Measurements from ENCODE around the gene ST3GAL3. TPM values are rescaled to one million over a fixed set of nuclear protein-coding genes. Genes with fewer than 3 reads are reported as not detected.
A peak's percentile ranks its signal among the peaks of the same experiment; 100 is the strongest.

The ST3GAL3 gene
- total and polyA plus RNA-seq, 8 donors: 5.6 to 11.4 (median 8.6) TPM

GRCh38 chr1:43952731-43953346 lies 245.5 kb downstream of the ST3GAL3 start:
- DNase-seq: peak in 1 of 6 donors; percentile 32
- no peak for FAIRE-seq

GRCh38 chr1:43953361-43953760 lies 246.0 kb downstream of the ST3GAL3 start:
- Histone ChIP-seq H3K4me3 (no peak overlapping the region), H3K4me1 (peaks cover 0 to 3% (median 1%) of the 10 kb centered on the region in 3 donors), H3K27ac (no peak overlapping the region), H3K27me3 (no peaks in the 10 kb centered on the region), H3K36me3 (peaks cover 0 to 11% (median 0%) of the 10 kb centered on the region in 3 donors), H3K9me3 (no peaks in the 10 kb centered on the region)
- ATAC-seq (no peak), FAIRE-seq (no peak), DNase-seq (no peak)
- TF ChIP-seq CTCF (IDR thresholded peaks at IDR 0.05): no peak
- intact Hi-C loops (cut with DNase I): no loop called here
- 71 to 78% methylated on average over 3 of the region's 3 CpGs for WGBS, 2 donors

More at GRCh38 chr1:43952731-43953346, 245.5 kb downstream of the ST3GAL3 start:
- Histone ChIP-seq H3K27me3 (no peaks in the 10 kb centered on the region), H3K4me1 (peaks cover 3 to 8% (median 4%) of the 10 kb centered on the region in 3 donors), H3K9me3 (no peaks in the 10 kb centered on the region), H3K36me3 (peaks cover 0 to 6% (median 0%) of the 10 kb centered on the region in 3 donors), H3K4me3 (no peak overlapping the region), H3K27ac (no peak overlapping the region)
- intact Hi-C loops (cut with DNase I): no loop called here
- ATAC-seq: peak in 2 of 4 donors; percentile 55 to 62
- WGBS, 2 donors: 75 to 79% methylated on average over 8 of the region's 8 CpGs
- no peak for TF ChIP-seq CTCF (IDR thresholded peaks at IDR 0.05)

- H3K27ac ChIP-seq: no peak overlapping the region
- H3K4me3 ChIP-seq: no peak overlapping the region
- no peaks in the 10 kb centered on the region for H3K27me3 ChIP-seq
- H3K9me3 ChIP-seq: no peaks in the 10 kb centered on the region
- no peak for ATAC-seq
- TF ChIP-seq CTCF (IDR thresholded peaks at IDR 0.05): no peak
- no peaks in the 10 kb centered on the region for H3K4me1 ChIP-seq
- no peak for DNase-seq
- FAIRE-seq: no peak
- 84 to 89% methylated on average over 5 of the region's 5 CpGs for WGBS, 2 donors
- H3K36me3 ChIP-seq: peaks cover 0 to 17% (median 0%) of the 10 kb centered on the region in 3 donors
- intact Hi-C loops (cut with DNase I): no loop called here
Measured at GRCh38 chr1:43954036-43954435, 246.7 kb downstream of the ST3GAL3 start.

- WGBS, 2 donors: 95 to 96% methylated on average over 8 of the region's 8 CpGs
- H3K4me3 ChIP-seq: no peak overlapping the region
- H3K4me1 ChIP-seq: no peaks in the 10 kb centered on the region
- H3K36me3 ChIP-seq: peaks cover 0 to 17% (median 0%) of the 10 kb centered on the region in 3 donors
- intact Hi-C loops (cut with DNase I): no loop called here
- no peaks in the 10 kb centered on the region for H3K27me3 ChIP-seq
- H3K9me3 ChIP-seq: no peaks in the 10 kb centered on the region
- no peak overlapping the region for H3K27ac ChIP-seq
- DNase-seq: no peak
- FAIRE-seq: no peak
- no peak for TF ChIP-seq CTCF (IDR thresholded peaks at IDR 0.05)
- no peak for ATAC-seq
Measured at GRCh38 chr1:43956234-43956633, 248.9 kb downstream of the ST3GAL3 start.

GRCh38 chr1:43957407-43958040 lies 250.2 kb downstream of the ST3GAL3 start:
- no peak for FAIRE-seq
- no peak for TF ChIP-seq CTCF (IDR thresholded peaks at IDR 0.05)

More at GRCh38 chr1:43957407-43958040, 250.2 kb downstream of the ST3GAL3 start:
- Histone ChIP-seq H3K9me3 (no peaks in the 10 kb centered on the region), H3K27ac (no peak overlapping the region), H3K4me3 (no peak overlapping the region), H3K27me3 (no peaks in the 10 kb centered on the region), H3K4me1 (no peaks in the 10 kb centered on the region), H3K36me3 (peaks cover 0 to 17% (median 0%) of the 10 kb centered on the region in 3 donors)
- WGBS, 2 donors: 86 to 90% methylated on average over 7 of the region's 7 CpGs
- intact Hi-C loops (cut with DNase I): no loop called here
- DNase-seq (no peak), ATAC-seq (no peak)
